MCF 10A (cell line): ENCODE measurements around the gene SRGAP3. TPM values are rescaled to one million over a fixed set of nuclear protein-coding genes. Genes with fewer than 3 reads are reported as not detected.

Experiments used
- BruUV-seq: library from RNA; stranded (reverse); fragments of 400-500 nt; replicated peaks from 2 replicates; lab custom pipeline; 2021; lab: Mats Ljungman, UMichigan
- CTCF ChIA-PET: fragments of 300-600 bp; sonication (Branson Sonifier 250); formaldehyde crosslinking; extraction: SDS; loops from one replicate; lab custom pipeline; 2021; ENCODE audit warnings: antibody characterized with exemption, inconsistent platforms; lab: Yijun Ruan, JAX
- POLR2A ChIA-PET: fragments of 300-600, 350-650 bp; sonication (Branson Sonifier 250); formaldehyde crosslinking; extraction: SDS; loops from one replicate; lab custom pipeline; 2020; ENCODE audit warnings: antibody characterized with exemption, inconsistent platforms; lab: Yijun Ruan, JAX
- DNase-seq: peaks from one replicate; pipeline ENCODE4 v3.0.0-alpha.2; 2018; ENCODE audit not compliant: unreplicated experiment
- H3K27ac Mint-ChIP-seq: one replicate; pipeline ENCODE4 v1.8.0; 2022; ENCODE audit warnings: mild to moderate bottlenecking, low read depth, mixed read lengths; ENCODE audit not compliant: unreplicated experiment
- H3K27me3 Mint-ChIP-seq: one replicate; pipeline ENCODE4 v1.8.0; 2022; ENCODE audit warnings: mixed read lengths; ENCODE audit not compliant: insufficient read depth, unreplicated experiment
- H3K36me3 Mint-ChIP-seq: one replicate; pipeline ENCODE4 v1.8.0; 2022; ENCODE audit warnings: mild to moderate bottlenecking, moderate library complexity, mixed read lengths; ENCODE audit not compliant: insufficient read depth, unreplicated experiment
- H3K4me1 Mint-ChIP-seq: one replicate; pipeline ENCODE4 v1.8.0; 2022; ENCODE audit warnings: mixed read lengths; ENCODE audit not compliant: insufficient read depth, unreplicated experiment
- H3K4me3 Mint-ChIP-seq: one replicate; pipeline ENCODE4 v1.8.0; 2022; ENCODE audit warnings: mild to moderate bottlenecking, moderate library complexity, mixed read lengths; ENCODE audit not compliant: unreplicated experiment
- H3K9me3 Mint-ChIP-seq: one replicate; pipeline ENCODE4 v1.8.0; 2022; ENCODE audit warnings: mixed read lengths; ENCODE audit not compliant: unreplicated experiment
- intact Hi-C: fragments of 100-400 bp; cut with micrococcal nuclease; formaldehyde crosslinking; loops from 2 replicates; pipeline ENCODE4 v1.14.1; 2022
- total RNA-seq: library from RNA; stranded (reverse); gene quantifications from 2 replicates; pipeline ENCODE4 v1.2.3, GENCODE V29; 2022
- TF ChIP-seq, protein P1 (sequence below): fragments of 200-600 bp; IDR thresholded peaks from one replicate; pipeline ENCODE4 v1.8.0; 2022; ENCODE audit warnings: antibody characterized with exemption, mild to moderate bottlenecking; ENCODE audit not compliant: unreplicated experiment

SRGAP3 gene
- total RNA-seq, 1 experiment from 2014 or later = 19.8 TPM

GRCh38 chr3:9062570-9062969, 186.9 kb downstream of the SRGAP3 start:
- H3K4me3 Mint-ChIP-seq = no peak overlapping the region
- intact Hi-C loops = no loop called here
- TF ChIP-seq, protein P1, sequence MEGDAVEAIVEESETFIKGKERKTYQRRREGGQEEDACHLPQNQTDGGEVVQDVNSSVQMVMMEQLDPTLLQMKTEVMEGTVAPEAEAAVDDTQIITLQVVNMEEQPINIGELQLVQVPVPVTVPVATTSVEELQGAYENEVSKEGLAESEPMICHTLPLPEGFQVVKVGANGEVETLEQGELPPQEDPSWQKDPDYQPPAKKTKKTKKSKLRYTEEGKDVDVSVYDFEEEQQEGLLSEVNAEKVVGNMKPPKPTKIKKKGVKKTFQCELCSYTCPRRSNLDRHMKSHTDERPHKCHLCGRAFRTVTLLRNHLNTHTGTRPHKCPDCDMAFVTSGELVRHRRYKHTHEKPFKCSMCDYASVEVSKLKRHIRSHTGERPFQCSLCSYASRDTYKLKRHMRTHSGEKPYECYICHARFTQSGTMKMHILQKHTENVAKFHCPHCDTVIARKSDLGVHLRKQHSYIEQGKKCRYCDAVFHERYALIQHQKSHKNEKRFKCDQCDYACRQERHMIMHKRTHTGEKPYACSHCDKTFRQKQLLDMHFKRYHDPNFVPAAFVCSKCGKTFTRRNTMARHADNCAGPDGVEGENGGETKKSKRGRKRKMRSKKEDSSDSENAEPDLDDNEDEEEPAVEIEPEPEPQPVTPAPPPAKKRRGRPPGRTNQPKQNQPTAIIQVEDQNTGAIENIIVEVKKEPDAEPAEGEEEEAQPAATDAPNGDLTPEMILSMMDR = no peak
- peaks cover 40% of the 10 kb centered on the region for H3K36me3 Mint-ChIP-seq
- DNase-seq = no peak
- H3K27me3 Mint-ChIP-seq = no peaks in the 10 kb centered on the region
- BruUV-seq = no TSS peak
- POLR2A ChIA-PET = no interaction called here
- no peak overlapping the region for H3K27ac Mint-ChIP-seq
- H3K4me1 Mint-ChIP-seq = no peaks in the 10 kb centered on the region
- CTCF ChIA-PET = interaction anchor here (2.7 kb wide), 1 partner anchor 241 kb away, joined by 8 read pairs; no protein-coding TSS in a partner anchor
- H3K9me3 Mint-ChIP-seq = peaks cover 8% of the 10 kb centered on the region

DNA sequence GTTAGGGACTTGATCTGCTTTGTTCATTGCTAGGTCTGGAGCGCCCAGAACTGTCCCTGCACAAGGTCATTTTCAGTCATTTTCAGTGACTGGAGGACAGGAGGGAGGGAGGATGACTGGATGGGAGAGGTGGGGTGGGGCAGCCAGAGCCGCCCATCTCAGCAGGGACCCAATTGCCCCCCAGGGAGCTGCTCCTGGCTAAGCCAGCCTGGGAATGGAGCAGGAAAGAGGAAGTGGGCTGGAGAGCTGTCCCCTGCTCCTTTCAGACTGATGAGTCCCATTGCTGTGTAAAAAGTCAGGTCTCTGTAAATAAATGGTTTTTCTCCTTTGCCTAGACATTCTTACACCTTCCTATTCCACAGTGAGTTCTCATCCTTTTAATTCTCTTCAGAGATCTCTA, 187.8 kb downstream of the SRGAP3 start:
- intact Hi-C loops = no loop called here
- Mint-ChIP-seq H3K27me3 (no peaks in the 10 kb centered on the region), H3K9me3 (peaks cover 8% of the 10 kb centered on the region), H3K4me1 (no peaks in the 10 kb centered on the region), H3K27ac (no peak overlapping the region), H3K4me3 (no peak overlapping the region), H3K36me3 (peaks cover 45% of the 10 kb centered on the region)
- ChIA-PET CTCF (interaction anchor here (0.7 to 2.7 kb wide), 2 partner anchors 210 to 242 kb away, joined by 3 to 8 read pairs; no protein-coding TSS in a partner anchor), POLR2A (no interaction called here)
- BruUV-seq = no TSS peak
- no peak for DNase-seq
- TF ChIP-seq, protein P1 = no peak

DNA sequence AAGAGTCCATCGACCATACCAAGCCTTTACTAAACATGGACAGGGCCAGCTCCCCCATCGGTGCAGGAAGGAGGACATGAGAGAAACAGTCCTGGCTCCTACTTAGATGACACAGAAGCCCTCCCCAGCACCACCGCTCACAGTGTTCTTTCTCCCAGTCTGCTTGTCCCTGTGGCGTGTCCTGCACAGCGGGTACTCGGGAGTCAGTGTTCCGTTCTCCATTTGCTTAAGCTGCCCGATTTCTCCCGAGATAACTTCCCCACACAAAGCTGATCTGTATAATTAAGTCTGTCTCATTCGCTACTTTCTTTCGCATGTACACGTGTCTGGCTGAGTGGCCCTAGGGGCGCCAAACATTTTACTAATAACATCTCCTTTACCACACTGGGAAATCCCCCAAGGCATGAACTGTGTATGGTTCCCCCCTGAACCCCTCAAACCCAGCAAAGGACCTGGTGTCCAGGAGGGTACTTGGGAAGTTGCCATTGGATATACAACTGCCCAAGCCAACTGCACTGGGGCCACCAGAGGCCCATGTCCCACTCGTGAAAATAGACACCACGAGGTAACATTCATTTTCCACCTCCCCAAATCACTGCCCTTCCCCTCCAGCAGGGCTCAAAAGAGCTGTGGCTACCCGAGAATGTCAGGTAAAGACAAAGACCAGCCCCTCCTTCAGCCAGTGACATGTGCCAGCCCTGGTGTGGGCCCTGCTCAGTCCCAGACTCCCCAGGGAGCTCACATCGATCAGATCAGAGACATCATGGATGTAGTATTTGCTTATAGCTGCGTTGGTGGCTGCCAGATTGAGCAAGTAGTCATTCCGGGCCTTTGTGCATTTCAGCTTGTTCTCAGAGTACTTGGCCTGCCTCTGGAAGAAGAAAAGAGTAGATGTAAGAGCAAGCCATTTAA, 189.7 kb downstream of the SRGAP3 start:
- no peak for DNase-seq
- no peak overlapping the region for H3K27ac Mint-ChIP-seq
- no peaks in the 10 kb centered on the region for H3K4me1 Mint-ChIP-seq
- TF ChIP-seq, protein P1 = no peak
- no peaks in the 10 kb centered on the region for H3K27me3 Mint-ChIP-seq
- H3K9me3 Mint-ChIP-seq = peaks cover 8% of the 10 kb centered on the region
- intact Hi-C loops = no loop called here
- no peak overlapping the region for H3K4me3 Mint-ChIP-seq
- H3K36me3 Mint-ChIP-seq = peaks cover 55% of the 10 kb centered on the region
- CTCF ChIA-PET = interaction anchor here (0.9 to 2.7 kb wide), 3 partner anchors 12 to 243 kb away, joined by 3 to 8 read pairs (median 6); no protein-coding TSS in a partner anchor
- BruUV-seq = no TSS peak
- POLR2A ChIA-PET = interaction anchor here (0.7 kb wide), 1 partner anchor 18 kb away, joined by 3 read pairs; no protein-coding TSS in a partner anchor

DNA sequence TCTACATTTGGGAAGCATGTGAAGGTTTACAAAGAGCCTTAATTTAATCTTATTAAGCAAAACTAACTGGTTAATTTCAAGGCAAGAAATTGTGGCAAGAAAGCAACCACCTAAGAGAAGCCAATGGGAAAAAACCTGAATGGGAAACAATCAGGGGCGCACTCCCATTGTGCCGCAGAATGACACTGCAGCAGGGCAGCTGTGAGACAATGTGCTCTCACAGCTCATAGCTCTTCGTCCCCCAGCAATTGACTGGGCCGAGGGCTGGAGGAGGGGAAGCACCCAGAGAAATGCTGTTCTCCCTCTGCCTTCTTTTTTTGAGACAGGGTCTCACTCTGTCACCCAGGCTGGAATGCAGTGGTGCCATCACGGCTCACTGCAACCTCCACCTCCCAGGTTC, 192.9 kb downstream of the SRGAP3 start:
- H3K4me1 Mint-ChIP-seq = no peaks in the 10 kb centered on the region
- intact Hi-C loops = no loop called here
- POLR2A ChIA-PET = no interaction called here
- no peaks in the 10 kb centered on the region for H3K27me3 Mint-ChIP-seq
- BruUV-seq = no TSS peak
- H3K36me3 Mint-ChIP-seq = peaks cover 69% of the 10 kb centered on the region
- TF ChIP-seq, protein P1 = no peak
- no peak overlapping the region for H3K27ac Mint-ChIP-seq
- H3K4me3 Mint-ChIP-seq = no peak overlapping the region
- DNase-seq = no peak
- CTCF ChIA-PET = interaction anchor here (1.0 to 1.1 kb wide), 2 partner anchors 11 to 246 kb away, joined by 3 read pairs; no protein-coding TSS in a partner anchor
- H3K9me3 Mint-ChIP-seq = no peaks in the 10 kb centered on the region
